Esophagus muscularis mucosa (tissue), 4 donors: Measurements from ENCODE around the gene CSTF2T. TPM values are rescaled to one million over a fixed set of nuclear protein-coding genes. Genes with fewer than 3 reads are reported as not detected.
"Not testable (repeated sequence)": the region's sequence is repeated elsewhere in the genome, so short reads cannot be mapped to it uniquely, and the experiment has no call there.

Experiments
- DNase-seq: peaks from one replicate; pipeline ENCODE4 v3.0.0-alpha.2; 2017; ENCODE audit errors: extremely low spot score
- H3K27ac ChIP-seq, 4 donors: fragments of 200-600 bp; sonication (generic); replicated peaks in 1 of 4; 1 replicate in 3 of 4; 2 replicates in 1 of 4; pipeline ENCODE4 v1.5.1; 2016 to 2019; ENCODE audit warnings: mild to moderate bottlenecking in 1 of 4
- H3K27me3 ChIP-seq, 4 donors: fragments of 200-600 bp; sonication (generic); one replicate each; pipeline versions ENCODE4 v1.5.1 to v1.6.0; 2016 to 2019
- H3K36me3 ChIP-seq, 4 donors: fragments of 200-600 bp; sonication (generic); one replicate each; pipeline ENCODE4 v1.5.1; 2016 to 2019
- H3K4me1 ChIP-seq, 4 donors: fragments of 200-600 bp; sonication (generic); one replicate each; pipeline ENCODE4 v1.5.1; 2016 to 2019
- H3K4me3 ChIP-seq, 4 donors: fragments of 200-600 bp; sonication (generic); 1 replicate in 2 of 4; 2 replicates in 2 of 4; pipeline ENCODE4 v1.5.1; 2016 to 2019; ENCODE audit warnings: mild to moderate bottlenecking in 4 of 4, moderate library complexity in 1 of 4
- H3K9me3 ChIP-seq, 4 donors: fragments of 200-600 bp; sonication (generic); 1 replicate in 3 of 4; 2 replicates in 1 of 4; pipeline ENCODE4 v1.5.1; 2016 to 2019
- CTCF ChIP-seq, 3 experiments: fragments of 200-600 bp in 2 of 3; fragments of 450-650 bp in 1 of 3; sonication (generic) in 2 of 3; IDR thresholded peaks; one replicate each; pipeline ENCODE4 v1.5.1; 2017 to 2019; ENCODE audit warnings: antibody characterized with exemption in 3 of 3, mild to moderate bottlenecking in 2 of 3, moderate library complexity in 1 of 3
- EP300 ChIP-seq: sonication (generic); formaldehyde crosslinking; IDR thresholded peaks from one replicate; pipeline ENCODE4 v1.6.1; 2017; ENCODE audit warnings: antibody characterized with exemption
- POLR2A ChIP-seq: fragments of 450-650 bp; IDR thresholded peaks from one replicate; pipeline ENCODE4 v1.6.1; 2017; ENCODE audit warnings: antibody characterized with exemption, moderate library complexity, mild to moderate bottlenecking, low read depth
- POLR2AphosphoS5 ChIP-seq, 2 donors: sonication (generic); formaldehyde crosslinking; IDR thresholded peaks; one replicate each; pipeline ENCODE4 v1.6.1; 2017; ENCODE audit warnings: antibody characterized with exemption in 2 of 2
- WGBS: methylation state at CpG from one replicate; pipeline ENCODE4 v1.1.5; 2018; 5-methylcytosine and 5-hydroxymethylcytosine counted together
- intact Hi-C: fragments of 100-400 bp; cut with DNase I; formaldehyde crosslinking; loops from one replicate; pipeline ENCODE4 v1.15.1; 2023
- total RNA-seq, 4 donors: library from RNA; depleted of rRNA; stranded (reverse); fragments of >200 nt; gene quantifications; one replicate each; pipeline versions ENCODE4 v1.1.0 to v1.2.1, GENCODE V29; 2016

CSTF2T gene
- total RNA-seq, 4 donors from 2014 or later = 18.3 to 35.1 (median 25.5) TPM

- WGBS = 85% methylated on average over 4 of the region's 4 CpGs
- intact Hi-C loops = loop anchor here (10.0 kb wide), 1 partner anchor 626 kb away; no protein-coding TSS in a partner anchor
These were observed 8.3 kb downstream of the CSTF2T start for GRCh38 chr10:51691135-51691534.

GRCh38 chr10:51689536-51689935, 9.9 kb downstream of the CSTF2T start:
- no peak for DNase-seq
- intact Hi-C loops = no loop called here
- H3K27me3 ChIP-seq = no peaks in the 10 kb centered on the region

More at GRCh38 chr10:51691135-51691534, 8.3 kb downstream of the CSTF2T start:
- Histone ChIP-seq H3K9me3 (no peaks in the 10 kb centered on the region), H3K36me3 (no peaks in the 10 kb centered on the region), H3K27me3 (no peaks in the 10 kb centered on the region), H3K4me3 (no peak overlapping the region), H3K4me1 (peaks cover 16 to 25% (median 20%) of the 10 kb centered on the region in 4 donors), H3K27ac (no peak overlapping the region)
- no peak for DNase-seq
- TF ChIP-seq POLR2AphosphoS5 (IDR thresholded peaks at IDR 0.05) = no peak
- TF ChIP-seq EP300 = no peak
- no peak for TF ChIP-seq CTCF (IDR thresholded peaks at IDR 0.05)
- TF ChIP-seq POLR2A = no peak

GRCh38 chr10:51688826-51689225, 10.6 kb downstream of the CSTF2T start:
- H3K27me3 ChIP-seq, H3K9me3 ChIP-seq, H3K4me1 ChIP-seq, intact Hi-C loops, H3K36me3 ChIP-seq, H3K27ac ChIP-seq, H3K4me3 ChIP-seq, DNase-seq: not testable (repeated sequence)
- 97% methylated on average over 2 of the region's 2 CpGs for WGBS

More at GRCh38 chr10:51689536-51689935, 9.9 kb downstream of the CSTF2T start:
- Histone ChIP-seq H3K36me3 (no peaks in the 10 kb centered on the region), H3K4me3 (no peak overlapping the region), H3K9me3 (no peaks in the 10 kb centered on the region), H3K27ac (no peak overlapping the region), H3K4me1 (peaks cover 1 to 9% (median 4%) of the 10 kb centered on the region in 4 donors)
- 91% methylated on average over 3 of the region's 3 CpGs for WGBS
- TF ChIP-seq CTCF (IDR thresholded peaks at IDR 0.05) (no peak), POLR2AphosphoS5 (IDR thresholded peaks at IDR 0.05) (no peak), POLR2A (no peak), EP300 (no peak)

- H3K36me3 ChIP-seq = no peaks in the 10 kb centered on the region
- peaks cover 0 to 7% (median 0%) of the 10 kb centered on the region in 4 donors for H3K4me1 ChIP-seq
- H3K27me3 ChIP-seq = no peaks in the 10 kb centered on the region
- 96% methylated on average over 1 of the region's 1 CpG for WGBS
- intact Hi-C loops = no loop called here
- DNase-seq = no peak
- TF ChIP-seq CTCF (IDR thresholded peaks at IDR 0.05) = no peak
- no peak overlapping the region for H3K4me3 ChIP-seq
- H3K9me3 ChIP-seq = no peaks in the 10 kb centered on the region
- no peak overlapping the region for H3K27ac ChIP-seq
These were observed 12.1 kb downstream of the CSTF2T start for GRCh38 chr10:51687296-51687695.

GRCh38 chr10:51685768-51686167, 13.6 kb downstream of the CSTF2T start:
- H3K27me3 ChIP-seq = no peaks in the 10 kb centered on the region
- no peak overlapping the region for H3K4me3 ChIP-seq
- H3K27ac ChIP-seq = no peak overlapping the region
- intact Hi-C loops = no loop called here
- no peaks in the 10 kb centered on the region for H3K36me3 ChIP-seq
- WGBS = 82% methylated on average over 2 of the region's 2 CpGs
- DNase-seq = no peak
- H3K9me3 ChIP-seq = no peaks in the 10 kb centered on the region
- no peak for TF ChIP-seq CTCF (IDR thresholded peaks at IDR 0.05)
- TF ChIP-seq EP300 = no peak
- TF ChIP-seq POLR2AphosphoS5 (IDR thresholded peaks at IDR 0.05) = no peak
- no peak for TF ChIP-seq POLR2A
- peaks cover 0 to 7% (median 0%) of the 10 kb centered on the region in 4 donors for H3K4me1 ChIP-seq
